ENCODE results near the gene REC8. TPM values are rescaled to one million over a fixed set of nuclear protein-coding genes. Genes with fewer than 3 reads are reported as not detected.

REC8 gene, protein sequence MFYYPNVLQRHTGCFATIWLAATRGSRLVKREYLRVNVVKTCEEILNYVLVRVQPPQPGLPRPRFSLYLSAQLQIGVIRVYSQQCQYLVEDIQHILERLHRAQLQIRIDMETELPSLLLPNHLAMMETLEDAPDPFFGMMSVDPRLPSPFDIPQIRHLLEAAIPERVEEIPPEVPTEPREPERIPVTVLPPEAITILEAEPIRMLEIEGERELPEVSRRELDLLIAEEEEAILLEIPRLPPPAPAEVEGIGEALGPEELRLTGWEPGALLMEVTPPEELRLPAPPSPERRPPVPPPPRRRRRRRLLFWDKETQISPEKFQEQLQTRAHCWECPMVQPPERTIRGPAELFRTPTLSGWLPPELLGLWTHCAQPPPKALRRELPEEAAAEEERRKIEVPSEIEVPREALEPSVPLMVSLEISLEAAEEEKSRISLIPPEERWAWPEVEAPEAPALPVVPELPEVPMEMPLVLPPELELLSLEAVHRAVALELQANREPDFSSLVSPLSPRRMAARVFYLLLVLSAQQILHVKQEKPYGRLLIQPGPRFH
- total RNA-seq (2022) (37.5 and 42.7 TPM in 2 replicates), Bru-seq, nascent RNA (percentile 79 among the genes with signal in this experiment), BruChase-seq, experiment 1, labeled RNA remaining after a 6-hour chase (percentile 80 among the genes with signal in this experiment), BruChase-seq, experiment 2, labeled RNA remaining after a 2-hour chase (percentile 81 among the genes with signal in this experiment)
- long read RNA-seq, partial matches to known transcripts, result 2 of 4 reads
- long read RNA-seq, other reads (novel, unspliced or antisense), result 2 of 4 reads

DNA sequence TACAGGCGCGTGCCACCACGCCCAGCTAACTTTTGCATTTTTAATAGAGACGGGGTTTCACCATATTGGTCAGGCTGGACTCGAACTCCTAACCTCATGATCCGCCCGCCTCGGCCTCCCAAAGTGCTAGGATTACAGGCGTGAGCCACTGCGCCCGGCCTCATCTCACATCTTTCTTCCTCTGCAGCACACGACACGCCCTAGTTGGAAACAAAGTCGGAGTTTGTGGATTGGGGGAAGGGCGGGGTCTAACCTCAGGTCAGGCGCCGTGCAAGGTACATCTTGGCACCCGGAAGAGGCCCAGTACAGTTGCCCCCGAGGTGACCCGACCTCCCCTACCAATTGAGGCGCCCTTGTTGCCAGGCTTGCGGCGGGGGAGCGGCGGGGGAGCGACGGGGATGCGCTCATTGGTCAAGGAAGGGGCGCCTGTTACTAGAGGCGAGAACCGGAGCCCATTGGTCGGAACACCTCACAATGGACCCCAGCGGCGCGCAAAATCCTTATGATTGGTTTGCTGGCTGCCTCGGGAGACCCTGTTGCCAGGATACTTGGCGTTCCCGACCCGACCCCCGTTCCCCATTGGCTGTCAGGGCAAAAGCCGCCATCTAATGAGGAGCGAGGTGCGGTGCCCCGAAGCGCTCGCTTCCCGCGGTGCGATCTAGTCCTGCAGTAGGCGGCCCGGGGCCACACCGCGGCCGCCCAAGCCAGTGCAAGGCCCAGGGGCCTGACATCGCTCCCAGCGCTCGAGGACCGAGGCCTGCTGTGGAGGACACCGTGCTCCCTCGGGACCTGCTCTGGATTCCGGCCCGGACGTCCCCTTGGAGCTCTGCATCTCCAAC is at the start of gene REC8:
Gene REC8 (plus strand): TSS at position 659 of the 839 bp plus-strand sequence. CDS start 473 bp downstream, outside the sequence.
- Mint-ChIP-seq H3K27ac (ENCODE audit: unreplicated experiment) (no peak within 1 kb of the TSS), H3K4me1 (ENCODE audit: low read depth, unreplicated experiment) (no peaks in the 10 kb centered on the region), H3K9me3 (ENCODE audit: low read depth, unreplicated experiment) (no peaks in the 10 kb centered on the region), H3K27me3 (ENCODE audit: unreplicated experiment) (no peaks in the 10 kb centered on the region), H3K4me3 (ENCODE audit: low read depth, unreplicated experiment) (no peak within 1 kb of the TSS), H3K36me3 (ENCODE audit: insufficient read depth, unreplicated experiment) (peaks cover 41% of the 10 kb centered on the region)
- DNase-seq, result no peak
- BruUV-seq (replicated peaks), result no TSS peak
- intact Hi-C loops (cut with micrococcal nuclease; ENCODE audit: unreplicated experiment), result no loop called here
- TF ChIP-seq CTCF (IDR thresholded peaks at IDR 0.05; ENCODE audit: unreplicated experiment), result no peak
- CTCF ChIA-PET, result no interaction called here

DNA sequence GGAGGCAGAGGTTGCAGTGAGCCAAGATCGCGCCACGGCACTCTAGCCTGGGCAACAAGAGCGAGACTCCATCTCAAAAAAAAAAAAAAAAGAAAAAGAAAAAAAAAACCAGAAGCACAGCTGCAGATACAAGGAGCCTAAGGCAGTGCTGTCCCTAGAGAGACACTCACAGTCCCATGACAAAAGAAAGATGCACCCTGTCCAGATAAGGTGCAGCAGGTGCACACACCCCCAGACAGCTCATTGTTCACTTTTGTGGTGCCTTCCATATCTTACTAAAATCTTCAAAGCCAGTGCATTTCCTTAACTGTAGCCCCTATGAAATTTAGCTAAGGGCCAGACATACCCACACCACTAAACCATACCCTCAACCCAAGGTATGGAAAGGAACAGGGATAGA is 49.5 kb upstream of the REC8 start:
- peaks cover 26% of the 10 kb centered on the region for H3K36me3 Mint-ChIP-seq (ENCODE audit: insufficient read depth, unreplicated experiment)
- intact Hi-C loops (cut with micrococcal nuclease; ENCODE audit: unreplicated experiment), result no loop called here

GRCh38 chr14:24122898-24123297 is 49.0 kb upstream of the REC8 start:
- Mint-ChIP-seq H3K27ac (ENCODE audit: unreplicated experiment) (no peak overlapping the region), H3K36me3 (ENCODE audit: insufficient read depth, unreplicated experiment) (peaks cover 26% of the 10 kb centered on the region), H3K4me1 (ENCODE audit: low read depth, unreplicated experiment) (no peaks in the 10 kb centered on the region), H3K27me3 (ENCODE audit: unreplicated experiment) (no peaks in the 10 kb centered on the region), H3K9me3 (ENCODE audit: low read depth, unreplicated experiment) (no peaks in the 10 kb centered on the region), H3K4me3 (ENCODE audit: low read depth, unreplicated experiment) (no peak overlapping the region)
- CTCF ChIA-PET, result no interaction called here
- no TSS peak for BruUV-seq (replicated peaks)
- intact Hi-C loops (cut with micrococcal nuclease; ENCODE audit: unreplicated experiment), result no loop called here
- no peak for TF ChIP-seq CTCF (IDR thresholded peaks at IDR 0.05; ENCODE audit: unreplicated experiment)
- DNase-seq, result no peak

More for the DNA sequence above, 49.5 kb upstream of the REC8 start:
- CTCF ChIA-PET, result no interaction called here
- no peaks in the 10 kb centered on the region for H3K9me3 Mint-ChIP-seq (ENCODE audit: low read depth, unreplicated experiment)
- TF ChIP-seq CTCF (IDR thresholded peaks at IDR 0.05; ENCODE audit: unreplicated experiment), result no peak
- DNase-seq, result no peak
- H3K27ac Mint-ChIP-seq (ENCODE audit: unreplicated experiment), result no peak overlapping the region
- BruUV-seq (replicated peaks), result no TSS peak
- no peak overlapping the region for H3K4me3 Mint-ChIP-seq (ENCODE audit: low read depth, unreplicated experiment)
- H3K4me1 Mint-ChIP-seq (ENCODE audit: low read depth, unreplicated experiment), result no peaks in the 10 kb centered on the region
- no peaks in the 10 kb centered on the region for H3K27me3 Mint-ChIP-seq (ENCODE audit: unreplicated experiment)
